ENCODE measurements around the gene WDR83.

DNA sequence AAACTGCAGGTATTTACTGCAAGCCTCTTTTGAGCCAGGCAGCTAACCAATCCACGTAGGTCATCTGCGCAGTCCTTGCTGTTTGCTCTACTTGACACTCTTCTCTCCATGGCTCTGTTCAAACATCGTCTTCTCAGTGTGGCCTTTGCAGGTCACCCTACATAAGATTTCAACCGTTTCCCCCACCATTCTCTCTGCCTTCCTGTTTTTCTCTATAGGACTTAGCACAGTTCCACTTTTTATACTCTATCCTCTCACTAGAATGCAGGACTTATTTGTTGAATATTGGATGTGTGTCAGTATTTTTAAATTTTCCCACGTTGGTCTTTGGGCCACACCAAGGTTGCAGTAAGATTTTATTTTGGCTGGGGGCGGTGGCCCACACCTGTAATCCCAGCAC is 31.5 kb downstream of the WDR83 start:
- no peak for TF ChIP-seq EZH2phosphoT487 (IDR thresholded peaks at IDR 0.05; ENCODE audit: borderline replicate concordance, low read length)
- TF ChIP-seq, protein P1, sequence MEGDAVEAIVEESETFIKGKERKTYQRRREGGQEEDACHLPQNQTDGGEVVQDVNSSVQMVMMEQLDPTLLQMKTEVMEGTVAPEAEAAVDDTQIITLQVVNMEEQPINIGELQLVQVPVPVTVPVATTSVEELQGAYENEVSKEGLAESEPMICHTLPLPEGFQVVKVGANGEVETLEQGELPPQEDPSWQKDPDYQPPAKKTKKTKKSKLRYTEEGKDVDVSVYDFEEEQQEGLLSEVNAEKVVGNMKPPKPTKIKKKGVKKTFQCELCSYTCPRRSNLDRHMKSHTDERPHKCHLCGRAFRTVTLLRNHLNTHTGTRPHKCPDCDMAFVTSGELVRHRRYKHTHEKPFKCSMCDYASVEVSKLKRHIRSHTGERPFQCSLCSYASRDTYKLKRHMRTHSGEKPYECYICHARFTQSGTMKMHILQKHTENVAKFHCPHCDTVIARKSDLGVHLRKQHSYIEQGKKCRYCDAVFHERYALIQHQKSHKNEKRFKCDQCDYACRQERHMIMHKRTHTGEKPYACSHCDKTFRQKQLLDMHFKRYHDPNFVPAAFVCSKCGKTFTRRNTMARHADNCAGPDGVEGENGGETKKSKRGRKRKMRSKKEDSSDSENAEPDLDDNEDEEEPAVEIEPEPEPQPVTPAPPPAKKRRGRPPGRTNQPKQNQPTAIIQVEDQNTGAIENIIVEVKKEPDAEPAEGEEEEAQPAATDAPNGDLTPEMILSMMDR (IDR thresholded peaks at IDR 0.05; ENCODE audit: low read depth, low read length, poor library complexity, severe bottlenecking) = no peak

Measured in DOHH2 (cell line).